Activated naive CD8-positive, alpha-beta T cell treated with anti-CD3 and anti-CD28 coated beads, Interleukin-2, amount 10 ng/mL, durations not matched to agents 7 days and 5 days (primary cell): Measurements from ENCODE around the gene TRA2B. TPM values are rescaled to one million over a fixed set of nuclear protein-coding genes. Genes with fewer than 3 reads are reported as not detected.

Experiments used
- ATAC-seq: fragments of 150-1000 bp; cut with Tn5 transposase; one replicate; pipeline ENCODE4 v1.10.0; 2021; ENCODE audit warnings: low read depth, moderate library complexity
- POLR2A ChIA-PET: fragments of 350-600 bp; sonication (Branson Sonifier 250); formaldehyde crosslinking; loops from one replicate; lab custom pipeline; 2021; ENCODE audit warnings: antibody characterized with exemption; lab: Charles Lee
- DNase-seq: peaks from one replicate; pipeline ENCODE4 v3.0.0; 2021
- H3K27ac Mint-ChIP-seq: one replicate; pipeline ENCODE4 v1.8.0; 2022; ENCODE audit warnings: mild to moderate bottlenecking, mixed read lengths
- H3K27me3 Mint-ChIP-seq: one replicate; pipeline ENCODE4 v1.8.0; 2022; ENCODE audit warnings: mild to moderate bottlenecking, moderate library complexity, mixed read lengths
- H3K36me3 Mint-ChIP-seq: one replicate; pipeline ENCODE4 v1.8.0; 2021; ENCODE audit warnings: mild to moderate bottlenecking, mixed read lengths
- H3K4me1 Mint-ChIP-seq: one replicate; pipeline ENCODE4 v1.8.0; 2021; ENCODE audit warnings: mixed read lengths
- H3K4me3 Mint-ChIP-seq: one replicate; pipeline ENCODE4 v1.8.0; 2022; ENCODE audit warnings: mild to moderate bottlenecking, moderate library complexity, mixed read lengths
- H3K9me3 Mint-ChIP-seq: one replicate; pipeline ENCODE4 v1.8.0; 2021; ENCODE audit warnings: mixed read lengths
- total RNA-seq, 2 experiments: library from RNA; stranded (reverse); gene quantifications; one replicate each; pipeline ENCODE4 v1.2.3, GENCODE V29; 2021

The TRA2B gene
- total RNA-seq, 2 experiments from 2014 or later = 222 to 243 TPM

- Mint-ChIP-seq H3K27ac (no peak overlapping the region), H3K27me3 (peaks cover 3% of the 10 kb centered on the region), H3K9me3 (no peaks in the 10 kb centered on the region), H3K4me1 (no peaks in the 10 kb centered on the region), H3K4me3 (no peak overlapping the region), H3K36me3 (no peaks in the 10 kb centered on the region)
- ATAC-seq (no peak), DNase-seq (no peak)
- POLR2A ChIA-PET = no interaction called here
Observed at GRCh38 chr3:185874119-185874518, 63.7 kb downstream of the TRA2B start.

GRCh38 chr3:185867650-185868049 is 70.2 kb downstream of the TRA2B start:
- POLR2A ChIA-PET = no interaction called here
- Mint-ChIP-seq H3K4me3 (no peak overlapping the region), H3K27me3 (peaks cover 15% of the 10 kb centered on the region), H3K27ac (no peak overlapping the region), H3K4me1 (no peaks in the 10 kb centered on the region), H3K36me3 (no peaks in the 10 kb centered on the region), H3K9me3 (no peaks in the 10 kb centered on the region)
- no peak for ATAC-seq
- no peak for DNase-seq

- H3K36me3 Mint-ChIP-seq = no peaks in the 10 kb centered on the region
- ATAC-seq (no peak), DNase-seq (no peak)
- peaks cover 15% of the 10 kb centered on the region for H3K27me3 Mint-ChIP-seq
- H3K9me3 Mint-ChIP-seq = no peaks in the 10 kb centered on the region
- no peak overlapping the region for H3K4me3 Mint-ChIP-seq
- H3K4me1 Mint-ChIP-seq = no peaks in the 10 kb centered on the region
- no peak overlapping the region for H3K27ac Mint-ChIP-seq
- POLR2A ChIA-PET = no interaction called here
Observed at GRCh38 chr3:185866995-185867394, 70.8 kb downstream of the TRA2B start.

- Mint-ChIP-seq H3K27ac (no peak overlapping the region), H3K4me1 (no peaks in the 10 kb centered on the region), H3K9me3 (no peaks in the 10 kb centered on the region), H3K36me3 (no peaks in the 10 kb centered on the region), H3K4me3 (no peak overlapping the region), H3K27me3 (peaks cover 15% of the 10 kb centered on the region)
- POLR2A ChIA-PET = no interaction called here
- DNase-seq (no peak), ATAC-seq (no peak)
Observed at GRCh38 chr3:185866555-185866954, 71.3 kb downstream of the TRA2B start.

Other genes starting within 250 kb of the TRA2B start
- 1 to 10 TPM in 1 of 2 experiments, under 1 TPM in 1; 0.11 to 1.2 TPM for gene IGF2BP2, start 113.0 kb downstream of the TRA2B start, total RNA-seq
- gene ETV5, start 171.1 kb upstream of the TRA2B start, total RNA-seq = 1 to 10 TPM; 1.4 to 2.0 TPM